Adrenal gland (tissue), 5 donors: ENCODE measurements around the gene CA11.

Source experiments
- CTCF ChIP-seq, 6 experiments: fragments of 450-650 bp in 4 of 6; fragments of 200-600 bp in 2 of 6; sonication (generic) in 1 of 6; IDR thresholded peaks; 1 replicate in 5 of 6; 2 replicates in 1 of 6; pipeline versions ENCODE4 v1.5.1 to v1.8.0; 2016 to 2021; ENCODE audit warnings: antibody characterized with exemption in 6 of 6, mild to moderate bottlenecking in 2 of 6, moderate library complexity in 1 of 6
- POLR2A ChIP-seq, 2 donors: fragments of 450-650 bp; IDR thresholded peaks; one replicate each; pipeline ENCODE4 v1.6.1; 2017; ENCODE audit warnings: antibody characterized with exemption in 2 of 2, mild to moderate bottlenecking in 2 of 2, moderate library complexity in 1 of 2
- donor health status: DM: no; HTN: no; CAD: no.

GRCh38 chr19:48663667-48664066 lies 17.7 kb upstream of the CA11 start:
- TF ChIP-seq CTCF (IDR thresholded peaks at IDR 0.05) (no peak), POLR2A (IDR thresholded peaks at IDR 0.05) (no peak)
